ENCODE data around the gene PRDX4. TPM values are rescaled to one million over a fixed set of nuclear protein-coding genes. Genes with fewer than 3 reads are reported as not detected.

Gene PRDX4
- 176 and 357 TPM in 2 replicates for total RNA-seq (2014; rRNA removed; shearing (Covaris generic))

- Histone ChIP-seq H3K9me3 (replicated peaks) (no peaks in the 10 kb centered on the region), H3K4me3 (peak within 1 kb of the TSS; percentile 72), H3K36me3 (peaks cover 7% of the 10 kb centered on the region; the same call in 1 of the 2 replicates), H3K27ac (peak within 1 kb of the TSS; percentile 59), H3K27me3 (replicated peaks) (no peaks in the 10 kb centered on the region), H3K4me1 (replicated peaks) (peaks cover 4% of the 10 kb centered on the region; the same call in 1 of the 2 replicates)
- DNase-seq (ENCODE audit: low read depth in 1 of 2, low spot score in 2 of 2) = peak; percentile 63 to 86
Measured at GRCh38 chrX:23667239-23668177, at the start of gene PRDX4. TSS of gene PRDX4 (plus strand) at chrX:23667493. CDS start at chrX:23667571, 78 bp downstream.

- no peak for DNase-seq (ENCODE audit: low read depth in 1 of 2, low spot score in 2 of 2)
- no peaks in the 10 kb centered on the region for H3K27me3 ChIP-seq (replicated peaks)
- no peaks in the 10 kb centered on the region for H3K36me3 ChIP-seq
- no peak overlapping the region for H3K27ac ChIP-seq
- no peaks in the 10 kb centered on the region for H3K4me1 ChIP-seq (replicated peaks)
- H3K4me3 ChIP-seq = no peak overlapping the region
- H3K9me3 ChIP-seq (replicated peaks) = no peaks in the 10 kb centered on the region
Measured at GRCh38 chrX:23621621-23622265, 45.5 kb upstream of the PRDX4 start.

- Histone ChIP-seq H3K4me1 (replicated peaks) (no peaks in the 10 kb centered on the region), H3K27me3 (replicated peaks) (no peaks in the 10 kb centered on the region), H3K27ac (no peak overlapping the region), H3K4me3 (no peak overlapping the region), H3K36me3 (no peaks in the 10 kb centered on the region), H3K9me3 (replicated peaks) (no peaks in the 10 kb centered on the region)
- no peak for DNase-seq (ENCODE audit: low read depth in 1 of 2, low spot score in 2 of 2)
Measured at GRCh38 chrX:23623797-23624196, 43.5 kb upstream of the PRDX4 start.

GRCh38 chrX:23626651-23627050 lies 40.6 kb upstream of the PRDX4 start:
- Histone ChIP-seq H3K27ac (no peak overlapping the region), H3K4me1 (replicated peaks) (no peaks in the 10 kb centered on the region), H3K9me3 (replicated peaks) (no peaks in the 10 kb centered on the region), H3K4me3 (no peak overlapping the region), H3K36me3 (no peaks in the 10 kb centered on the region), H3K27me3 (replicated peaks) (no peaks in the 10 kb centered on the region)
- no peak for DNase-seq (ENCODE audit: low read depth in 1 of 2, low spot score in 2 of 2)

DNA sequence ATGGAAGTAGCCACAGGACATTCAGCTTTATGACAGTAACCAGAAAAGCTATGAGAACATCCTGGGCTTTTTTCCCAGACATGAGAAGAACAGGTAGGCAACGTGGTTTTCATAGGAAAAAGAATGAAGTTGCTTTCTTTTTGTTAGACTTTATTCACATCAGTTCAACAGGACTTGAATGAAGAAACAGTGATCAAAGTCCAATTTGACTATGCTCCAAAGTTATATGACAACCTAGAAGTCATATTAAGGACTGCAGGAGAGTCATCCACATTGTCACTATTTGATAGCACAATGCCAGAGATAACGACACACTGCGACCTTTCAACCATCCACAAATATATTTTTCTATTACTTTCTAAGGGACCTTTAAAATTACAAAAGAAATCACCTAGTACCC lies 39.2 kb upstream of the PRDX4 start:
- Histone ChIP-seq H3K4me3 (no peak overlapping the region), H3K4me1 (replicated peaks) (no peaks in the 10 kb centered on the region), H3K27me3 (replicated peaks) (no peaks in the 10 kb centered on the region), H3K9me3 (replicated peaks) (no peaks in the 10 kb centered on the region), H3K27ac (no peak overlapping the region), H3K36me3 (no peaks in the 10 kb centered on the region)
- no peak for DNase-seq (ENCODE audit: low read depth in 1 of 2, low spot score in 2 of 2)

DNA sequence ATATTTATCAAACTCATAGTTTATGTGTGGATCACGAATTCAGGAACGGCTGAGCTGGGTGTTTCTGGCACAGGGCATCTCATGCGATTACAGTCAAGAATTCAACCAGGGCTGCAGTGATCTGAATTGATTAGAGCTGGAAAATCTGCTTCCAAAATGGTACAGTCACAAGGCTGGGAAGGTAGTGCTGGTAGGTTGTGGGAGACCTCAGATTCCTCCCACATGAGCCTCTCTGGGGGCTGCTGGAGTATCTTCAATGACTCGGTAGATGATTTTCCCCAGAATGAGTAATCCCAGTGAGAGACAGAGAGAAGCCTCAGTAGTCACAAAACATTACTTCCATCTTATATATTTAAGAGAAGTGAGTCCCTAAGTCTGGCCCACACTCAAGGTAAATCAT lies 36.2 kb upstream of the PRDX4 start:
- H3K27me3 ChIP-seq (replicated peaks) = no peaks in the 10 kb centered on the region
- H3K4me1 ChIP-seq (replicated peaks) = no peaks in the 10 kb centered on the region
- DNase-seq (ENCODE audit: low read depth in 1 of 2, low spot score in 2 of 2) = no peak

GRCh38 chrX:23633834-23634580 lies 33.3 kb upstream of the PRDX4 start:
- no peaks in the 10 kb centered on the region for H3K9me3 ChIP-seq (replicated peaks)
- H3K27ac ChIP-seq = no peak overlapping the region
- no peak overlapping the region for H3K4me3 ChIP-seq
- no peaks in the 10 kb centered on the region for H3K27me3 ChIP-seq (replicated peaks)
- no peaks in the 10 kb centered on the region for H3K36me3 ChIP-seq
- DNase-seq (ENCODE audit: low read depth in 1 of 2, low spot score in 2 of 2) = no peak
- H3K4me1 ChIP-seq (replicated peaks) = no peaks in the 10 kb centered on the region

More for the DNA sequence above, 36.2 kb upstream of the PRDX4 start:
- H3K36me3 ChIP-seq = no peaks in the 10 kb centered on the region
- no peak overlapping the region for H3K4me3 ChIP-seq
- no peaks in the 10 kb centered on the region for H3K9me3 ChIP-seq (replicated peaks)
- H3K27ac ChIP-seq = no peak overlapping the region

DNA sequence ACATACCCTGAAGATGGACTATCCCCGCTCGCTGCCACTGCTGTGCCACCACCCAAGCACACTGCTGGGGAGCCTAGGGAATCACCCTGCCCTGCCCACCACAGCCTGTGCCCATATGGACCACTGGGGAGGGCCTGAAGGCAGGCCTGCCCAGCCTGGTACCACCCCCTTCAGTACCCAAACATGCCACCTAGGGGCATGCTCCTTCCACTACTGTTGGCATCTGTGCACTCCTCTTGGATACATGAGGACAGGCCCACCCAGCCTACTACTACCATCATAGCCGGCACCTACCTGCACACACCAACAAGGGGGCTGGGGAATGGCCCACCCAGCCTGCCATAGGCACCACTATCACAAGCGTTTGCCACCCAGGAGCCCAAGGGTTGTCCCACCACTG lies 30.1 kb upstream of the PRDX4 start:
- no peak overlapping the region for H3K27ac ChIP-seq
- H3K36me3 ChIP-seq = no peaks in the 10 kb centered on the region
- DNase-seq (ENCODE audit: low read depth in 1 of 2, low spot score in 2 of 2) = no peak
- H3K4me3 ChIP-seq = no peak overlapping the region
- no peaks in the 10 kb centered on the region for H3K9me3 ChIP-seq (replicated peaks)
- no peaks in the 10 kb centered on the region for H3K27me3 ChIP-seq (replicated peaks)
- no peaks in the 10 kb centered on the region for H3K4me1 ChIP-seq (replicated peaks)

GRCh38 chrX:23643020-23643419 lies 24.3 kb upstream of the PRDX4 start:
- Histone ChIP-seq H3K27me3 (replicated peaks) (no peaks in the 10 kb centered on the region), H3K4me3 (no peak overlapping the region), H3K4me1 (replicated peaks) (no peaks in the 10 kb centered on the region), H3K27ac (no peak overlapping the region), H3K9me3 (replicated peaks) (no peaks in the 10 kb centered on the region), H3K36me3 (no peaks in the 10 kb centered on the region)
- no peak for DNase-seq (ENCODE audit: low read depth in 1 of 2, low spot score in 2 of 2)

GRCh38 chrX:23644744-23645143 lies 22.5 kb upstream of the PRDX4 start:
- no peak overlapping the region for H3K4me3 ChIP-seq
- H3K27me3 ChIP-seq (replicated peaks) = no peaks in the 10 kb centered on the region
- H3K36me3 ChIP-seq = no peaks in the 10 kb centered on the region
- no peak for DNase-seq (ENCODE audit: low read depth in 1 of 2, low spot score in 2 of 2)
- no peak overlapping the region for H3K27ac ChIP-seq
- no peaks in the 10 kb centered on the region for H3K9me3 ChIP-seq (replicated peaks)
- no peaks in the 10 kb centered on the region for H3K4me1 ChIP-seq (replicated peaks)

- Histone ChIP-seq H3K4me3 (no peak overlapping the region), H3K4me1 (replicated peaks) (no peaks in the 10 kb centered on the region), H3K9me3 (replicated peaks) (no peaks in the 10 kb centered on the region), H3K27me3 (replicated peaks) (no peaks in the 10 kb centered on the region), H3K27ac (no peak overlapping the region), H3K36me3 (no peaks in the 10 kb centered on the region)
- no peak for DNase-seq (ENCODE audit: low read depth in 1 of 2, low spot score in 2 of 2)
Measured at GRCh38 chrX:23656091-23656490, 11.2 kb upstream of the PRDX4 start.

DNA sequence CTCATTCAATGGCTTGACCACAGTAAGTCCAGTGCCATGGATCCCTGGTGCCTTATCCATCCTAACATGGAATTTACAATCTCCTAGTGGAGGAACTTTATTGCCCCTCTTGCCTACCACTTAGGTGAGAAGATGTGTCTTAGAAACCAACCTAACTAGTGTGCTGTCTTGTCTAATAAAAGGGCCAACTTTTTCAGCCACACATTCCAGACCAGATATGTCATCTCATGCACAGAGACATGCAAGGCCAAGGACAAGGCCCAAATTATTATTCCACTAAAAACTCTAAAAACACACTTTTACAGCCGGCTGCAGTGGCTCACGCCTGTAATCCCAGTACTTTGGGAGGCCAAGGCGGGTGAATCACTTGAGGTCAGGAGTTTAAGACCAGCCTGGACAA lies 10.6 kb upstream of the PRDX4 start:
- Histone ChIP-seq H3K4me3 (no peak overlapping the region), H3K9me3 (replicated peaks) (no peaks in the 10 kb centered on the region), H3K4me1 (replicated peaks) (no peaks in the 10 kb centered on the region), H3K36me3 (no peaks in the 10 kb centered on the region), H3K27ac (no peak overlapping the region), H3K27me3 (replicated peaks) (no peaks in the 10 kb centered on the region)
- DNase-seq (ENCODE audit: low read depth in 1 of 2, low spot score in 2 of 2) = no peak

GRCh38 chrX:23659339-23659738 lies 8.0 kb upstream of the PRDX4 start:
- no peaks in the 10 kb centered on the region for H3K9me3 ChIP-seq (replicated peaks)
- DNase-seq (ENCODE audit: low read depth in 1 of 2, low spot score in 2 of 2) = no peak
- H3K4me1 ChIP-seq (replicated peaks) = no peaks in the 10 kb centered on the region
- no peak overlapping the region for H3K4me3 ChIP-seq
- no peak overlapping the region for H3K27ac ChIP-seq
- H3K36me3 ChIP-seq = no peaks in the 10 kb centered on the region
- no peaks in the 10 kb centered on the region for H3K27me3 ChIP-seq (replicated peaks)

All from SJSA1 (cell line).